ENCODE measurements around the gene FBXO21. TPM values are rescaled to one million over a fixed set of nuclear protein-coding genes. Genes with fewer than 3 reads are reported as not detected.
"Not testable (repeated sequence)": the region's sequence is repeated elsewhere in the genome, so short reads cannot be mapped to it uniquely, and the experiment has no call there.

The FBXO21 gene
- total RNA-seq, 1 donor, result 92.8 TPM

DNA sequence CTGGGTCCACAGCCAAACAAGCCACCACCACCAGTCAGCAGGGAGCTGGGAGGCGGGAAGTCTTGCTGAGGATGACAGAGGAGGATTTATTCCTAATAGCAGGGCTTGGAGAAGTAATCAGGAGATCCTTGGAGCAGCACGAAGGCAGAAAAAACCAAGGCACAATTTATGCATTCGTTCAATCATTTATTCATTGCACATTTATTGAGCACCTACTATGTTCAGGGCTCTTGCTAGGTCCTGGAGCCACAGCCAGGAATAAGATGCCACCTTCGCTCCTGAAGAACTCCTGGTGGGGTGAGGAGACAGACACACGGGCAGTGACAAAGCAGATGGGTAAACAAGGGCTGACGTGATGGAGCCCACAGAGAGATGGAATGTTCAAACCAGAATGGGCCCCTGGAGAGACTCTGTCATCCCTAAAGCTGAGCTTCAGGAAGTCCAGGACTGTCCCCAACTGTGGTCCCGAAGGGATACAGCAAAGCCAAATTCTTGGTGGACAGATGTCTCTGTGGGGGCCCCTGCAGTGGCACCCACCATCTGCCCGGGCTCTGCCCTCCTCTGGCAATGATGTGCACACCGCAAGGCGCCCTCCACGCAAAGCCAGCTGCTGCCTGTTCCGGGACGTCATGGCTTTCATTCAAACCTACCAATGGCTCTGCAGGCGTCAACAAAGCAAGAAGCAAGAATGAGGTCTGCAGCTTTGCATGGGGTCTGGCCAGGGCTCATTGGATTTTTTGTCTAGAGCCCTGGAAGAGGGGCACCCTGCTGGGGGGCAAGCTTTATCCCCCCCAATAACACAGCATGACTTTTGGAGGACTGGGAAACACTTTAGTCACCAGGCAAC, 88.1 kb downstream of the FBXO21 start:
- peaks cover 25% of the 10 kb centered on the region for H3K4me1 ChIP-seq (ENCODE audit: insufficient read depth, low read length)
- H3K27me3 ChIP-seq (ENCODE audit: insufficient read depth, low read length), result no peaks in the 10 kb centered on the region
- no peaks in the 10 kb centered on the region for H3K9me3 ChIP-seq (ENCODE audit: low read depth, low read length)
- H3K4me3 ChIP-seq (ENCODE audit: low read length), result no peak overlapping the region

DNA sequence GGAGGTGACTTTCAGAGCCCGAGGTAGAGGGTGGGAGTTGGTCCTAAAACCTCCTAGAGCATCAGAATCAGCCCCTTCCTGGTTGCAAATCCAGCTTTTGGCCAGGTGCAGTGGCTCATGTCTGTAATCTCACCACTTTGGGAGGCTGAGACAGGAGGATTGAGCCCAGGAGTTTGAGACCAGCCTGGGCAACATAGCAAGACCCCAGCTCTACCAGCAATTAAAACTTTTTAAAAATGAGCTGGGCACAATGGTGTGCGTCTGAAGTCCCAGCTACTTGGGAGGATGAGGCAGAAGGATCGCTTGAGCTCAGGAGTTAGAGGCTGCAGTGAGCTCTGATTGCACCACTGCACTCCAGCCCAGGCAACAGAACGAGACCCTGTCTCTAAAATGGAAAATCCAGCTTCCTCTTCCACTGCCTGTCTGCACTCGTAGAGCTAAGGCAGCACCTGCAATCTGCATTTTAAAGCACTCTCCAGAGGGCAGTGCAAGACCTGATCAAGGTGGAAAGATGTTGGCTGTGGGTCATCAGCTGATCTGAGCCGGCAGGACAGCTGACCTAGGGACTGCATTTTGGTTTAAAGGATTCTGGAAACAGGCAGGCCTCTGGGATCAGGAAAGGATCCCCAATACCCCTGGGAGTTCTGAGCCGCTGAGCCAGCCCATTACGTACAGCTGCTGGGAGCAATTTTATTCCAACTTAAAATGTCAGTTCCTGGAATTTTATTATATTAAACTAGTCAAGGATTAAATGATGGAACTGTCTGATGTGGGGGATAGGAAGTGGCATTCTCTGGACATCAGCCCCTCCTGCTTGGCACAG, 89.2 kb downstream of the FBXO21 start:
- H3K9me3 ChIP-seq (ENCODE audit: low read depth, low read length), result no peaks in the 10 kb centered on the region
- no peaks in the 10 kb centered on the region for H3K27me3 ChIP-seq (ENCODE audit: insufficient read depth, low read length)
- H3K4me1 ChIP-seq (ENCODE audit: insufficient read depth, low read length), result peaks cover 28% of the 10 kb centered on the region
- H3K4me3 ChIP-seq (ENCODE audit: low read length), result no peak overlapping the region

DNA sequence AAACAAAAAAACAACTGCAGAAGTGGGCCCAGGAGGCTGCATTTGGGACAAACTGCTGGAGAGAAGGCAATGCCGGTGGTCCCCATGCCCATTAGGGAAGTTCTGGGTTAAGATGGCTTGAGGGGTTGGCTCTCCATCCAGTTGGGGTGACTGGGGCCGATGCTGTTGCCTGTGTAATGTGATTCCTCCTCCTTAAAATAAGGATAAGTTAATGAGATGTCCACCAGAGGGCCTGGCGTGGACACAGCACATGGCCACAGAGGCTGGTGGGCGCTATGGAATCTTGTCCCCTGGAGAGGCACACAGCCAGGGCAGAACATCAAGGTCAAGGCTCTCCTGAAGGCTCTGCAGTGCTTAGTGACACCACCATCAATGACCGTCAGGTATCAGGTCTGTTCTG, 90.0 kb downstream of the FBXO21 start:
- H3K4me1 ChIP-seq (ENCODE audit: insufficient read depth, low read length), result peaks cover 28% of the 10 kb centered on the region
- no peaks in the 10 kb centered on the region for H3K27me3 ChIP-seq (ENCODE audit: insufficient read depth, low read length)
- no peak overlapping the region for H3K4me3 ChIP-seq (ENCODE audit: low read length)

DNA sequence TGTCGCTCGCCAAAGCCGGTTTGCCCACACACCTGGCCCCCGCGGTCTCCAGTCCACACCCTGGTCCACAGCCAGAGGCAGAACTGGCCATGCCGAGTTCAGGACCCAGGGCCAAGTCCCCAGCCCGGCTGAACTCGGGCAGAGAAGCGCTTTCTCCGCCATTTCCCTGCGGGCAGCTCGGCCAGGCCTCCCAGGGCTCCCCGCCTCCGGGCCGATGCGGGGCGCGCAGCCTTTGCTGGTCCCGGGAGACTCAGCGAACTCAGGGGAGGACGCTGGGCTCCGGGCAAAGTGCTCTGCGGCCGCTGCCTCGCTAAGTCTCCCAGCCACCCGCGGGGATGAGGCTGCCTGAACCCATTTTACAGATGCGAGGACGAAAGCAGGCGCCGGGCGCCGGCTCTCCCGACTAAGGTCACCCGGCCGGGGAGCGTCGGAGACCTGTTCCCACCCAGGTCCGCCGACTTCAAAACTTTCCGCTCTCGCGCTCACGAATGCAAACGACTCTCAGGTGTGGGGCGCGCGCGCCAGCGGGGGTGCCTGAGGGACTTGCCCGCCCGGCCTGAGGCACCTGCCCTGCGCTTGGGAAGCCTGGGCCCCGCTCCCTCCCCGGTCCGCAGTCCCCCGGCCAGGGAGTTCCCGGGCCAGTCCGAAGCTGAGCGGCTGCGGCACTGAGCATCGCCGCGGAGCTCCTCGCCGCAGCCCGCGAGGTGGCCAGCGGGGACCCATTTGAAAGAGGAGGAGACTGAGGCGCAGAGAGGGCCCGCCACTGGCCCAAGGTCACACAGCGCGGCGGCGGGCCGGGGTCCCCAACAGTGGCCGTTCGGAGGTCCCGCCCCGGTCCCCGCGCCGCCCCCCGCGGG, 91.7 kb downstream of the FBXO21 start:
- no peaks in the 10 kb centered on the region for H3K27me3 ChIP-seq (ENCODE audit: insufficient read depth, low read length)
- H3K9me3 ChIP-seq (ENCODE audit: low read depth, low read length), result no peaks in the 10 kb centered on the region
- H3K4me1 ChIP-seq (ENCODE audit: insufficient read depth, low read length), result peaks cover 28% of the 10 kb centered on the region
- peak overlapping the region; percentile 57 for H3K4me3 ChIP-seq (ENCODE audit: low read length)

More for the DNA sequence above, 90.0 kb downstream of the FBXO21 start:
- no peaks in the 10 kb centered on the region for H3K9me3 ChIP-seq (ENCODE audit: low read depth, low read length)

DNA sequence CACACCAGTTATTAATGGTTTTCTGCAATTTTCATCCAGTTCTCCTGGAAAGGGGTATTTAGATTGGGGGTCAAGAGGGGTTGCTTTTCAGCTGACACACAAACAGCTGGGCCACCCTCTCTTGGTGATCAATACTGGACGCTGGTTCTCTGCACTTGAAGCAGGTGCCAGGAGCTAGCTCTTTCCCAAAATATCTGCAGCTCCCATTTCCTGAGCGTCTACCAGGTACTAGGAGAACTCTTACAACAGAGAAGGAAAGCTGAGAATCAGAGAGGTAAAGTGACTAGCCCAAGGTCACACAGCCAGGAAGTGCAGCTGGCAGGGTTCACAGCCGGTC, 92.3 kb downstream of the FBXO21 start:
- no peaks in the 10 kb centered on the region for H3K9me3 ChIP-seq (ENCODE audit: low read depth, low read length)
- H3K4me3 ChIP-seq (ENCODE audit: low read length), result peak overlapping the region; percentile 57
- H3K27me3 ChIP-seq (ENCODE audit: insufficient read depth, low read length), result no peaks in the 10 kb centered on the region
- peaks cover 28% of the 10 kb centered on the region for H3K4me1 ChIP-seq (ENCODE audit: insufficient read depth, low read length)

DNA sequence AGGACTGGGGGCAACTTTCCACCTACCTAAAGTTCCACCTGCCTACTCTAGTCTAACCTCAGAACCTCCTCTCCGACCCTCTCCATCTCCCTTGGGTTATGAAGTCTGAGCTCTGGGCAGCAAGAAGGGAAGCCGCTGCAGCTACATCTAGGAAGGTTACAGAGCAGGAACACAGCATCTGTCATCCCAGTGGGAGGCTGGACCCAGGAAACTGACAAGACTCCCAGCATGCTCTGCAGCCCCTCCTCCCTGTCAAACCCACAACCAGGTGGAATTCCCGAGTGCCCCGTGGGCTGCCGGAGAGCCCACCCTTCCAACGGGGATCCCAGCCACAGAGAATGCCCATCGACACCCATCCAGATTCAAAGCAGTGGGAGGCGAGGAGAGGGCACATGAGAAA, 93.1 kb downstream of the FBXO21 start:
- H3K4me3 ChIP-seq (ENCODE audit: low read length), result no peak overlapping the region
- no peaks in the 10 kb centered on the region for H3K9me3 ChIP-seq (ENCODE audit: low read depth, low read length)
- H3K4me1 ChIP-seq (ENCODE audit: insufficient read depth, low read length), result peaks cover 28% of the 10 kb centered on the region
- no peaks in the 10 kb centered on the region for H3K27me3 ChIP-seq (ENCODE audit: insufficient read depth, low read length)

DNA sequence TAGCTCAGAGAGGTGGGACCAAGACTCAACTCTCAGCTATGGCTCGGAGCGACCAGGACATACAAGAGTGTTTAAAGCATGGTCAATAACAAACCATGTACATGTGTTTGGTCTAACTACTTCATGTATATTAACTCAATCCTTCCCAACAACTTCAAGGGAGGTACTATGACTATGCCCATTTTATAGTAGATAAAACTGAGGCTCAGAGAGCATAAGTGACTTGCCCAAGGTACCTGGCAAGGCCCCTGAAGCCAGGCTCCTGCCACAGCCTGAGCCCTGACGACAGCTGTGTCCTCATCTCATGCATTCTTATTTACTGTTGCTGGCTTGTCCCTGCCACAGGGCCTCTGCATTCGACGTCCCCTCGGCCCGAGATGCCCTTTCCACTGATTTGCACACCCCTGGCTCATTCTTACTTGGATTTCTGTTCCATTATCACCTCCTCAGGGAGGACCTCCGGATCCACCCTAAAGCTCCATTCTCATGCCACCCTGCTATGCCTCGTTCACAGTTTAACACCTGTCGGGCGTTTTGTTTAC, 93.7 kb downstream of the FBXO21 start:
- Histone ChIP-seq H3K9me3 (ENCODE audit: low read depth, low read length) (no peaks in the 10 kb centered on the region), H3K27me3 (ENCODE audit: insufficient read depth, low read length) (no peaks in the 10 kb centered on the region), H3K4me3 (ENCODE audit: low read length) (no peak overlapping the region), H3K4me1 (ENCODE audit: insufficient read depth, low read length) (peaks cover 28% of the 10 kb centered on the region)

DNA sequence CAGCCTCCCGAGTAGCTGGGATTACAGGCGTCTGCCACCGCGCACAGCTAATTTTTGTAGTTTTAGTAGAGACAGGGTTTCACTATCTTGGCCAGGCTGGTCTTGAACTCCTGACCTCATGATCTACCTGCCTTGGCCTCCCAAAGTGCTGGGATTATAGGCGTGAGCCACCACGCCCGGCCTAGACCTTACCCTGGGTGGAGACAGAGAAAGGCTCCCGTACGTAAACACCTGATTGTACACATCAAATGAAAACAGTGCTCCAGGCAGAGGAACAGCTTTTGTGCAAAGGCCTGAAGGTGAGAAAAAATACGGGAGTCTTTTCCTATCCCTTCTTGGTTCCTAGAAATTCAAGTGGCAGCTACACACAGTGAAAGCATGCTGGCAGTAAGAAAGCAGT, 95.1 kb downstream of the FBXO21 start:
- H3K9me3 ChIP-seq (ENCODE audit: low read depth, low read length); H3K27me3 ChIP-seq (ENCODE audit: insufficient read depth, low read length); H3K4me3 ChIP-seq (ENCODE audit: low read length): not testable (repeated sequence)
- H3K4me1 ChIP-seq (ENCODE audit: insufficient read depth, low read length), result peaks cover 27% of the 10 kb centered on the region

DNA sequence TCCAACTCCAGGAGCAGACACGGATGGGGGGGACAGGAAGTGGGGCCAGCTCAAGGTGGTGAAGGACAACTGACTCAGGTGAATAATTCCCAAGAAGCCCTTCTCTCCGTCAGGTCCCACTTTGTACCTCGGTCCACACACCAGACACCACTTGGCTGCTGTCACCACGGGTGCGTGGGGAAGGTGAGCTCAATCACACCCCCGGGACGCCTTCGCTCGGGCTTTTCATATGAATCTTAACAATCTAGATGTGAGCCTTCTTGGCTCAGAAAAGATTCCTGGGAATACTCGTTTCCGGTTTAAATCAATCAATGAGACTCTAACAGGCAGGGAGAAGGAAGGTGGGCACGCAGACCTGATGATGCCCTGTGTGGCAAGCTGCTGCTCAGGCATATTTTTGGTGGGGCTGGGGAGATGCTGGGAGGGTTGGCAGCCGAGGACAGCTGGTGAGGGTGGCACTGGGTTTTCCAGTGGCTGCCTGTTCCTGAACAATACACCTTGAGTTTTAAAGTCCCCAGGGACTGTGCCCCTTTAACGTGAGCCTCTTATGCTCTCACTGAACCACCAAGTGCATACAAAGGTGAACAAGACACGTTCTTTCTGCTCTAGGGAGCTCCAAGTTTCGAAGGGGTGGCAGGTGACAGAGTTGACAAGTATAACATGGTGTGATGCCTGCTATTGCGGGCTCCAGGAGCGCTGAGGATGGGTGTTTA, 96.2 kb downstream of the FBXO21 start:
- Histone ChIP-seq H3K4me1 (ENCODE audit: insufficient read depth, low read length) (peaks cover 18% of the 10 kb centered on the region), H3K27me3 (ENCODE audit: insufficient read depth, low read length) (no peaks in the 10 kb centered on the region), H3K4me3 (ENCODE audit: low read length) (no peak overlapping the region)

DNA sequence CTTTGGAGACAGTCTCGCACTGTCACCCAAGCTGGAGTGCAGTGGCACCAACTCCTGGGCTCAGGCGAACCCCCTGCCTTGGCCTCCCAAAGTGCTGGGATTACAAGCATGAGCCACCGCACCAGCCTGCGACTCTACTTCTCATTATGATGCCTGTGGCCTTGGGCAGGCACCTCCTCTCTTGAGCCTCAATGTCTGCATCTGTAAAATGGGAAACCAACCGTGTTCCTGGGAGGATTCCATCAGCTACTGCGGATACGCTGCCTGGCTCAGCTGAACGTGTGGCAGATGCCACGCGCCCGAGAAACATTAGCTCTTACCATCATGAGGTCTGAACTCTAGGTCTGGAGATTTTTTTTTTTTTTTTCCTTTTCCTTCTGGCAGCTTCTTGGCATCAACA, 96.8 kb downstream of the FBXO21 start:
- Histone ChIP-seq H3K27me3 (ENCODE audit: insufficient read depth, low read length) (no peaks in the 10 kb centered on the region), H3K9me3 (ENCODE audit: low read depth, low read length) (no peaks in the 10 kb centered on the region), H3K4me3 (ENCODE audit: low read length) (no peak overlapping the region), H3K4me1 (ENCODE audit: insufficient read depth, low read length) (peaks cover 13% of the 10 kb centered on the region)

More for the DNA sequence above, 96.2 kb downstream of the FBXO21 start:
- no peaks in the 10 kb centered on the region for H3K9me3 ChIP-seq (ENCODE audit: low read depth, low read length)

DNA sequence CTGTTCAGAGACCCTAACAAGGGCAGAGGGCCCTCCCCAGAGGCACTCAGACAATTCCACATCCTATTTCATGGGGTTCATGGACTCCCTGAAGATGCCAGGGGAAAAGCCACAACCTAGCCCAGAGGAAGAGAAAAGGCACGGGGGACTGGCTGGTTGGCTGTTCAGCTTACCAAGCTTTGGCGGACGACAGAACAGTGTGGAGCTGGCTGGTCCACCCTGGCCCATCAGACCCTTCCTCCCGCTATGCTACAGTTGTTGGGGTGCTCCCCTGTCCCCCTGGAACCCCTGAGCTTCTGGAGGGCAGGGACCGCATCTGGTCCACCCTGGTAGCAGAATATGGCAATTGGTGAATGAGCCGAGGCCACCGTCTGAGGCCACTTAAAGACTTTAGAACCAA, 97.4 kb downstream of the FBXO21 start:
- no peaks in the 10 kb centered on the region for H3K9me3 ChIP-seq (ENCODE audit: low read depth, low read length)
- H3K4me1 ChIP-seq (ENCODE audit: insufficient read depth, low read length), result peaks cover 8% of the 10 kb centered on the region
- no peaks in the 10 kb centered on the region for H3K27me3 ChIP-seq (ENCODE audit: insufficient read depth, low read length)
- no peak overlapping the region for H3K4me3 ChIP-seq (ENCODE audit: low read length)

DNA sequence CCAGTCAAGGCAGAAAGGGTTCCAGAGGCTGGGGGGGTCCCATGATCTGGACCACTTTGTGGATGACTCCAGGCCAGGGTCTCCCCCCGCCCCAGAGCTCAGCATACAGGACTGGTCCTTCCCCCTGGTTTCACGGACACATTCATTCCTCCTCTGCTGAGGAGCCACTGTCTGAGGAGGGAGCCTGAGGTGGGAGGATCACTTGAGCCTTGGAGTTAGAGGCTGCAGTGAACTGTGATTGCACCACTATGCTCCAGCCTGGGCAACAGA, 97.8 kb downstream of the FBXO21 start:
- no peaks in the 10 kb centered on the region for H3K27me3 ChIP-seq (ENCODE audit: insufficient read depth, low read length)
- H3K4me1 ChIP-seq (ENCODE audit: insufficient read depth, low read length), result peaks cover 6% of the 10 kb centered on the region
- no peak overlapping the region for H3K4me3 ChIP-seq (ENCODE audit: low read length)
- no peaks in the 10 kb centered on the region for H3K9me3 ChIP-seq (ENCODE audit: low read depth, low read length)
